GM19463 (cell line): ENCODE measurements around the gene GALNT18.
"Not testable (repeated sequence)": the region's sequence is repeated elsewhere in the genome, so short reads cannot be mapped to it uniquely, and the experiment has no call there.

Source experiments
- ATAC-seq: cut with Tn5 transposase; IDR thresholded peaks from one replicate; pipeline ENCODE4 v1.9.1; 2021; ENCODE audit warnings: mild to moderate bottlenecking, moderate library complexity; ENCODE audit not compliant: unreplicated experiment

GALNT18 gene

DNA sequence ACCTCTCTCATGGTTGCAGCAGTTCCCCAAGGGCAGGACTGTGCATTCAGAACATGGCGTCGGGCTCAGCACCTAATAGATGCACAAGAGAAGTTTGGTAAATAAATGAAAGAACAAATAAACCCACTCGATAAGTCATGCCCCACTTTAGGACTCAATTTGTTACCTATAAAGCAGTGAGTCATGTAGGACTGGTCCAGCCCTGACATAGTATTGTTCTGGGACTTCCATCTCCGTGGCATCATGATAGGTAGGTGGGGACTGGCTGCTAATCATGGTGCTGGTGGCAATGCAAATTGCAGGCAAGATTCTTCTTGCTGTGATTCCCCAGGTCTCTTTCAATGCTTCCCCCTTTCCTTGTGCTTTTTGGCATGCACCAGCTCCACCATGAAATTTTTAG lies 150.6 kb downstream of the GALNT18 start:
- ATAC-seq, result no peak

DNA sequence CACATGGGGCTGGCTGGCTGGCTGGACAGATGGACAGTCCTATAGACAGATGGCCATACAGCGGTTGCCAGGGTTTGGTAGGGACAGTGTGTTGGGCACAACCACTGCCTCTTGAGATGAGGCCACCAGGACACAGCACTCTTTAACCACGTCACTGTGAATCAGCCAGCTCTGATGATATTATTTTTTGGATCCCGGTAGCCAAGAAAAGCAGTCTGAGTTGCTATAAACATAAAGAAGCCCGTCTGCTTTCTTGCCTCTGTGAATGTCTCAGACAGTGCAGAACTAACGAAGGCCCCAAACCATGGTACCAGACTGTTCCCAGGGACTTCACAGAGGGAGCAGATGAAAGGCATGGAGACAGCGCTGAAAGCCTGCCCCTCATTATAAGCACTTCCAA lies 152.9 kb downstream of the GALNT18 start:
- no peak for ATAC-seq

DNA sequence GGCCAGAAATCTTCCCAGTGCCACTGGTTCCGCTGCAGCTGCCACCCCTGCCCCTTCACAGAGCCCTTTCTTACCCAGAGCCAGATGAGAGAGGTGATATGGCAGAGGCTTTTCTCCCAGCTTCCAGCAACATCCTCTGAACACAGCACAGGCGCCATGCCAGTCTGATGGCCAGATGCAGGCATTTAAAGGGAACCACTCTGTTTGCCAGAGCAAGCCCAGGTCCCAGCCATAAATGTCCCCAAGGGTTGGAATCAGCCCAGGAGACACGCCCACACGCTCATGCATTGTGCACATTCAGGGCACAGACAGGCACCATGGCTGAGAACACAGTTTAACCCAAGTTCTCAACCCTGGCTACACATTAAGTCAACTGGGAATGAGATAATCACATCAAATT lies 154.5 kb downstream of the GALNT18 start:
- ATAC-seq, result no peak

DNA sequence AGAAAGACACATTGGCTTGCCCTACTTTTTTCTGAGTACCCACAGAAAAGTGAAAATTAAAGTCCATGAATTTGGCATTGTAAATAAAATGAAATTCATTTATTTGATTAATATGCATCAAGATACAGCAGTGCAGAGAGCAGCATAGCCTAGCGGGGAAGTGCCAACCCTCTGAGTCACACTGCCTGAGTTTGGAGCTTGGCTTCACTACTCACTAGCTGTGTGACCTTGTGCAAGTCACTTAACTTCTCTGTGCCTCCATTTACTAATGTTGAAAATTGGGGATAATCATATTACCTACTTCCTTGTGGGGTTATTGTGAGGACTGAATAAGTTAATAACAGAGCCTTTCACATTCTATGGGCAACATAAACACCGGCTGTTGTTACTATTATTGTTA lies 157.2 kb downstream of the GALNT18 start:
- no peak for ATAC-seq

DNA sequence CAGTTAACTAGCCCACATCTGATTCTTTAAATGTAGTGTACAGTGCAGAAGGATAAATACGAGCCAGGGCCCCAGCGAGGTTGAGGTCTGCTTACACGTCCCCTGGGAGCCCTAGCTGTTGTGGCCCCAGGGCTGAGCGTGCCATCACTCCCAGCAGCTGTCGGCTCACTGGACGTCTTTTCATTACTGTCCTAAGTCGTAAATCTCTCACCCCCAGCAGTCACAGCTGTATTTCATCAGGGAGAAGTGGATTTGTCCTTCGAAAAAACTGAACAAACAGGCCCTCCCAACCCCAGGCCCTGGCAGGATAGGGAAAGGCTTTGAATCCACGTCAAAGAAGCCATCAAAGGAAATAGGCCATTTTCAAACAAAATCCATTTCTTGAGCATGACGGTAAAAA lies 158.4 kb downstream of the GALNT18 start:
- no peak for ATAC-seq

DNA sequence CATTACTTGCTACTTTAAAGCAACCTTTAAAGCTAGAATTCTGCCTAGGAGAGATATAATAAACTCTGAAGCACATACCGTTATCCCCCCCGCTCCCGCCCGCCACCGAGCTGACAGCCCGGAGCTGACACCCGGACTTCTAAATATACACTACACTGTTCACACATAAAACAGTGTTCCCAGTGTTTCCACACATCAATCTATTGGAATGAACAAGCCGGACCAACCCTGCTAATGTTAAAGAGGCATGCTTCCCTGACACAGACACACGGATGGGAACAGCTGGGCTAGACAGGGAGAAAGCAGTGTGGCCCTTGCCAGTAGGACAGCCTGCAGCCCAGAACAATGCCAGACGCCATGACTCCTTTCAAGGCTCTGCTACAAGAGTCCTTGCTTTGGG lies 160.3 kb downstream of the GALNT18 start:
- ATAC-seq, result no peak

DNA sequence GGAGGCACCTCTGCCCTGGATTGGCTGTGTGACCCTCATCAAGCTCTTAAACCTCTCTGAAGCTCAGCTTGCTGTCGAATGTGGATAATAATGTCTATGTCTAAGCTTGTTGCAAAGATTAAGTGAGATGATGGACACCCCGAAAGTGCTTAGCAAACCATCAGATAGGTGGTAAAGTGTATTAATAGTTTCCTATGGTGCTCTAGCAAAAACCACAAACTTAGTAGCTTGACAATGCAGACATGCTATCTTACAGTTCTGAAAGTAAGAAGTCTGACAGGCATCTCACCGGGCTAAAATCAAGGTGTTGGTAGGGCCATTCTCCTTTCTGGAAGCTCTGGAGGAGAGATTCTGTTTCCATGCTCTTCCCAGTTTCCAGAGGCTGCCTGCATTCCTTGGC lies 162.2 kb downstream of the GALNT18 start:
- no peak for ATAC-seq

DNA sequence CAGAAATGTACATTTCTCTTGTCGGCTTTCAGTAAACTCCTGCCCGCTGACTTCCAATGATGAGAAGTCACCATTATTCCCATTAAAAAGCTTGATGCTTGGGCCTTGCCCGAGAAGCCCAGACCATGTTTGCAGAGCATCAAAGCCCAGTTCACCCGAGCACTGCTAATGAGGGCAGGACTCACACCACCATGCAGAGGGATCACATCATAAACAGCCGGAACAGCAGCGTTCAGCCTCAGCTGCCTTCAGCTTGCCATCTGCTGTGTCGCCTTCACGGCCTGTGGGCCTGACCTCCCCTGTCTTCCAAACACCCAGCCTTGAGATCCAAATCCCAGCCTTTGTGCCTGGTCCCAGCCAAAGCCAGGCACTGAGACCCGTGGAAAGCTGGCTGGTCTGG lies 163.3 kb downstream of the GALNT18 start:
- no peak for ATAC-seq

DNA sequence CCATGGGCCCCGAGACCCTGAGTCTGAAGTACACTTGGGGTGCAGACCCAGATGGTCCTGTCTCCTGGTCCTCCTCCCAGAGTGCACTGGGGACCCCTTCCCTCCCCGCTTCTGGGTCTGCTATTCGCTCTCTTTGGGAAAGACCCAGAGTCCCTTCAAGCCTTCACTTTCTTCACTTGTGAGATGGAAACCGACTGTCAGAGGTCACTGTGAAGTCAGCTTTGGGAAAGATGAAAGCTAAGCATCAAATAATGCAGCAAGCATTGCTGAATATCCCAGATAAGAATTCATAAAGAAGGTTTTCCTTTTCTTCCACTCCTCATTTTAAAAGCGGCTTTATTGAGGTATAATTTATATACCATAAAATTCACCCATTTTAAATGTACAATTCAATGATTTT lies 163.8 kb downstream of the GALNT18 start:
- ATAC-seq, result no peak

DNA sequence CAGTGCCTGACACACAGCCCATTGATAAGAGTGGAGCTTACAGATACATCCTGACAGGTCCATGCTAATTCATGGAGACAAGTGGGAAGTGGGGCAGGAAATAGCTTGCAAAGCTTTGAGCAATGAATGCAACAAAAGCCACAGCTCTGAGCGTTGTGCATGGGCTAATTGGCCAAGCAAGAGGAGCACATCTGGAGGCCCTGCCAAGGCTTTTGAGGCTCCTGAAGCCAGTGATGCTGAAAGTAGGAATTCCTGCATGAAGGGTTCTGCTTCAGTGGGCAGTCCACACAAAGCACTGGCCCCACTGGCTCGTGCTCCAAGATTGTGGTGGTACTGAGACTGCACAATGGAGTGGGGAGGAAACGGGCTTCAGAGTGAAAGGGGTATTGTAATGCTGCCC lies 164.9 kb downstream of the GALNT18 start:
- no peak for ATAC-seq

DNA sequence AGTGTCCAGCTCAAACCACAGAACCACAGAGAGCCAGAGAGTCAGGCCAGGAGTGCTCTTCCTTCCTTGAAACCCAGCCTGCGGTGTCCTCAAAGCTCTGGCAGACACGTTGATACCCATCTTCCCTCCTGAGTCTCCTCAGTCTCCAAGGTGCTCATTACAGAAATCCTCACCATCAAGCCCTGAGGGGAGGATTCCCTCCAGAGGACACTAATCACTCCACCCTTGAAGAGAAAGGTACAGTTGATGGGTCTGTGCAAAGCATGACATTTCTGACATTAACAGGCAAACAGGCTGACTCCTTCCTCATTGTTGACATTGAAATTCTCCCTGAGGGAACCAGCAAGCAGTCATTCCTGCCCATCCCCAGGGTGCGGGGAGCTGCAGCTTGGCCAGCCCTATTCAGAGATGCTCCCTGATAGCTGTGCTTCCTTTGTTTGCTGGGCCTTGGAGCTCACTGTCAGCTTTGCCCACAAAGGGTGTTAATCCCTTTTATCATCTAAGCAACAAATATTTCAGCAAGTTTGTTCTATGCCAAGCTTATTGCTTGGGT lies 167.1 kb downstream of the GALNT18 start:
- no peak for ATAC-seq

DNA sequence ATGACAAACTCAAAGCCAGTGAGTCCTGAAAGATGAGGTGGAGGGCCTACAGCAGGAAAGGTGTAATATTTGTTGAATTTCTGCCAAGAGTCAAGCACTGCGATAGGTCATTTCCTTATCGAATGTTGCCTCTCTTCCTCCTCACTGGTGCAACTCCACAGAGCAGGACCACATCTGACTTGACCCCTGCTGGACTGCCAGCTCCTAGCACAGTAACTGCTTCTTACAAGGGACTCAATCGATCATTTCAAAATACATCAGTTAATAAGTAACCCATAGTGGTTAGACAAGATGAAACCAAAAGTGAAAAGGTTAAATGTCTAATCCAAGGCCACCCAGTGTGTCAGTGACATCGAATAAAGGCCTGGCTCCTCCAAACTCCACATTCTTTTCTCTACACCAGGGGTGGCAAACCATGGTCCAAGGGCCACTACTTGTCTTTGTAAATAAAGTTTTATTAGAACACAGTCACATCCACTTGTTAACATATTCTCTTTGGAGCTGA lies 170.3 kb downstream of the GALNT18 start:
- peak; percentile 96 for ATAC-seq

DNA sequence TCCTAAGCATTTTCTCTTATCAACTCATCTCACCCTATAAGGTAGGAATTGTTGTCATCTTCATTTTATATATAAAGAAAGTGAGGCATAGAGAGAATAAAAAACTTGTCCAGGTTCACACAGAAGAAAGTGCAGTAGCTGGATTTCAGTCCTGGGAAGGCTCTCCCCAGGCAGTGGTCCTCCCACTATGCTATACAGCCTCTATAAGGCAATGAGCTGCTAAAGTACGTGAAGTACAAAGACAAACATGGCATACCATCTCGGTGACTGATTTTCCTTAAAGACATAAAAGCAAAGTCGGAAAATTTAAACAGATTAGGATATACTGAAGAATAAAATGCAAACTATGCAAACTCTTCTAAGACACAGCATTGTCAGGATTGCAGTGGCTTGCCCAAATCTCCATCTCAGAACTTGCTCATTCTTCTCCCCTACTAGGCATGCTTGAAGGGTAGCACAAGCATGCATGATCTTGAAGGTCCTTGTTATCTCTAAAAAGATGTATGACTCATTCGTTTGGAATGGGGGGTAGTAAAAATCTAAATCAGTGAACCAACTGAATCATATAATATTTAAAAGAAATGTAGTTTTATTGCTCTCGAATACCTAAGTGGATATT lies 171.0 kb downstream of the GALNT18 start:
- ATAC-seq, result no peak

DNA sequence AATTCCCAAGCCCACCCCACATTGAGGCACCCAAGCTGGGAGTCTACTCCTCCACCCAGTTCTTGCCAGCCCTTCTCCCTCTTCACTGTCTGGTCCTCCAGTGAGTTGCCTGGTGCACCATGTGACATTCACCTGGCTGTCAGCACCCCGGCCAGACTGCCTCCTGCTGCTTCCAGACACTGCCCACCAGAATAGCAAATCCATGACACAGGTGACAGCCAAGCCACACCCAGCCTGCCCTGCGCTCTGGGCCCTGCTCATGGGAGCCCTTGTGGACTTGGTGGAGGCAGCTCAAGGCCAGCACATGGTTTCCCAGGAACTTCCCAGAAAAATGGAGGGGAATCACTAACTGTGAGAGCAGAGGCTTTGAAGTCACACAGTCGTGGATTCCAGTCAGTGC lies 172.5 kb downstream of the GALNT18 start:
- no peak for ATAC-seq

DNA sequence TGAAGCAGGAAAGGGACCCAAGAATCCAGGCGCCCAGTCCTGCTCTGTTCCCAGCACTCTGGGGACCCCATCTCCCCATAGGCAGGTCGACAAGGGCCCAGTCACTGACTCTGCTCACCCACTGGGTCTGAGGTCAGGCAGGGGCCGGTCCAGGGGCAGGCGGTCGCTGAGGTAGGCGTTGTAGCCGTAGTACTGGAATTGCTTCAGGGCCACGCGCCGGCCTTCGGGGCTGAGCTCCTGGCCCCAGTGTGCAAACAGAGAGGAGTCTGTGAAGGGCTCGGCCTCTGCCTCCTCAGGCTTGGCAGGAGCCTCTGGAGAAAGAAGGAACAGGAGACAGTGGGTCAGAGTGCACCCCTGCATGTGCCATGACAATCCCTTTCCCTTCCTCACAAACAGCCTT lies 173.2 kb downstream of the GALNT18 start:
- ATAC-seq, result no peak

DNA sequence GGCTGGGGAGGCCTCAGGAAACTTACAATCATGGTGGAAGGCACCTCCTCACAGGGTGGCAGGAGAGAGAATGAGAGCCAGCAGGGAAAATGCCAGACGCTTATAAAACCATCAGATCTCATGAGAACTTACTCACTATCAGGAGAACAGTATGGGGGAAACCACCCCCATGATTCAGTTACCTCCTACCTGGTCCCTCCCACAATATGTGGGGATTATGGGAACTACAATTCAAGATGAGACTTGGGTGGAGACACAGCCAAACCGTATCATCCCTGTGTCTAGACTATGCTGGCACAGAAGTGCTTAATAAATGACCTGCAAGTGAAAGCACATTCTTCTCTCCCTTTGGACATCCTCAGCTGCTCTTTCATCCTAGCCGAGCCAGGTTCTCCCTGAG lies 174.2 kb downstream of the GALNT18 start:
- not testable (repeated sequence) for ATAC-seq

DNA sequence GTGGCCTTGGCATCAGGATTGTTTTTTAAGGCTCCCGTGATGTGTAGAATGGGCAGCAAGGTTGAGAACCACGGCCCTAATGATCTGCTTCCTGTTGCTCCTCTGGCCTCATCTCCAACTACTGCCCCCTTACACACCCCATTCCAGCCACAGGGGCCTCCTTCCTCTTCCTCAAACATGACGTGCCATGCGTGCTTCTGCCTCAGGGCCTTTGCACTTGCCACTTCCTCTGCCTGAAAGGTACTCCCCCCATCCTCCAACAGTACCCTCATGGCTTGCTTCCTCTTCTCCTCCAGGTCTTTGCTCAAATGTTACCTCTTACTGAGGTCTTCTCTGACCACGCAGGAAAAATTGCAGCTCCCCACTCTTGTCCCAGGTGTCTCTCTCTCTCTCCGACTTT lies 174.8 kb downstream of the GALNT18 start:
- no peak for ATAC-seq

DNA sequence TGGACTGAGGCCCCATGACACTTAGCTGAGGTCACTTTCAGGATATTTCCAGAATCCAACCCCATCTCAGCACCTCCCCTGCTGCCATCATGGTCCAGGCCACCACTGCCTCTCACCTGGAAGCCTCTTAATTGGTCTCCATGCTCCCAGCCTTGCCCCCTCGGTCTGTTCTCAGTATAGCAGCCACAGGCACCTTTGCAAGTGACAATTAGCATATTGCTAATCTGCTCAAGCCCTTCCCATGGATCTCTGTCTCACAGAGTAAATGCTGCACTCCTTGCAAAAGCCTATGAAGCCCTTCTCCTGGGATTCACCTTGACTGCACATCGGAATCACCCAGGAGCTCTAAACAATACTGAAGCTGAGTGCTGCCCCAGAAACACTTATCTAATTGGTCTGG lies 175.2 kb downstream of the GALNT18 start:
- ATAC-seq, result no peak

DNA sequence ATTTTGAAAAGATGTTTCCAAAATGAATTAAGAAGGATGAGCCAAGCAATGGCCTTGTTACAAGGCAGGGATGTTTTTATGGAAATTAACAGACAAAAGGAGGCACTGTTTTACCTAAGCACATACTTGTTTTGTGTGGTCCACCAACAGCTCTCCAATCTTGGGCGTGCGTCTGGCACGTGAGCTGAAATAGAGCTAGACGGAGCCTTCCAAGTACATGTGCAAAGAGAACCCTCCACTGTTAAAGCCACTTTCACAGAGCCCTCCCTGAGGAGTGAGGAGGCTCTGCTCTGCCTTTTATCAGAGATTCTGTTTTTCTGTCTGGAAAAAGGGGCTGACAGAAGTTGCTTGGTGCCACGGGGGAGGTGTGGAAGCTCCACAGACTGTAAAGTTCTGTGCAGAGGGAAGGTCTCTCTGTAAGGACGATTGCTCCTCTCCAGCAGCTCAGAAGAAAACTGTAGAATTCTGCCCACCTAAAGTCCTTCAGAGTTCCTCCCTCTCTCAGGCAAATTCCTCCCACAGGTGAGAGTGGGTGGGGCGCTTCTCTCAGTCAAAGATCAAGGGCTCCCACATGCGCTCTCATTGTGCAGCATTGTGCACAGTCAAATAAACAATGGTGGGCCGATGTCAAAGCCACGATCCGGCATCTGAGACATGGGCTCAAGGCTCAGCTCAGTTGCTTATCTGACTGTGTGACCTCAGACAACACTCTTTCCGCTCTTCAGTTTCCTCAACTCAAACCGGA lies 176.2 kb downstream of the GALNT18 start:
- ATAC-seq, result no peak

DNA sequence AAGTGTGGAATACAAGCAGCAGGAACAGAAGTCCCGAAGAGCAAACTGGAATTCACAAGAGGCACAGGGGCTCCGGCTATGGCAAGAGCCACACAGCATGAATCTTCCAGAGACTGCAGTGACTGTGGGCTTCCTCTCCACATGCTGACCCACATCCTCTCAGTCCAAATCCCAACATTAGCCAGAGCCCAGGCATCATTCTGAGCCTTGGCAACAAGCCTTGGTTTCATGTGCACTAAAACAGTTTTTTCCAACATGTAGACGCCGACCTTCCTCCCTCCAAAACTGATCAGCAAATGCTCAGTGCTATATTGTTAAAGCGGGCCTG lies 177.0 kb downstream of the GALNT18 start:
- ATAC-seq, result no peak

DNA sequence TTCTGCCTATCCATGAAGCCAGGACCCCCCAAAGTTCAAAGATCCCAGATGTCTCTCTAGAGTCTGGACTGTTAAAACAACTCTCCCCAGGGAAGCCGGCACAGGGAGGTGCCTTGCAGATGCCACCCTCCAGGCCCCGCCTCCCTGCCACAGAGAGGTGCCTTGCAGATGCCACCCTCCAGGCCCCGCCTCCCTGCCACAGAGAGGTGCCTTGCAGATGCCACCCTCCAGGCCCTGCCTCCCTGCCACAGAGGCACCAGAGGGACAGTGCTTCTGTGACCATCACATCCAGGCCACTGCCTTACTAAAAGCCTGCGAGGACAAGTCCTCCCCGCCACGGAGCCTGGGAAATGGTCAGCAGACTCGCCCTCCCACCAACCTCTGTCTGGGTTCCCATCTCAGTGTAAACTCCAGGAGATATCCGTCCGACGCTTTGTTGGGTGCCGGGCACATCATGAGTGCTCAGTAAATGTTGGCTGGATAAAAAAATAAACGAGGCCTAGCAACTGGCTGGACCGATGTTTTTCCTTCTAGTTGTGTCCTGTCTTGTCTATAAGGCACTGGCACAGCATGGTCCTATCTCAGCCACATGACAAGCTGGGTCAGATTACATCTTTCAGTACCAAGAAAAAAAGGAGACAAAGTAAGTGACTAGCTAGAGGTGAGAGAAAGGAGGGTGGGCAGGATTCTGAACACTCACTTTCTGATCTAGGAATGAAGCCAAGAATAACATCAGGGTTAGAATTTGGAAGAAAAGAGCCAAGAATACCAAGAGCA lies 177.6 kb downstream of the GALNT18 start:
- ATAC-seq, result no peak

DNA sequence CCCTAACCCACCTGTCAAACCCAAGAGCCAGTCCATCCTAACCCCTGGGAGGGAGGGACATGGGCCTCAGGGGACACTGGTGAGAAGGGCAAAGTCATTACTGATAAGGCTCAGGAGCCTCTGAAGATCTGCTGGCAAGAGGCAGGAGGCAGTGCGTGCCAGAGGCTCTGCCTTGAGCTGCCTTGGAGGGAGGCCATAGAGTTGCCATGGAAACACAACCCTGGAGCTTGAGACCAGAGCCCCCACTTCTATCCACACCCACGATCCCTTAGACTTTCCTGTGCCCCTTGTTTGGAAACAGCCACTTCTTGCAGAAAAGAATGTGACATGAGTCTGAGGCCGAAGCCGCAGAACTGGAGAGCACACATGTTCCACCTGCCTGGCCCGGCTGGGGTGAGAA lies 179.0 kb downstream of the GALNT18 start:
- ATAC-seq, result no peak
